Smooth muscle cell of the brain vasculature (primary cell): ENCODE results near the gene PDCD4.
"Not testable (repeated sequence)": the region's sequence is repeated elsewhere in the genome, so short reads cannot be mapped to it uniquely, and the experiment has no call there.

ENCODE experiments used
- DNase-seq: peaks from one replicate; pipeline ENCODE4 v3.0.0-alpha.2; 2012; ENCODE audit warnings: low read depth, low spot score

PDCD4 gene

DNA sequence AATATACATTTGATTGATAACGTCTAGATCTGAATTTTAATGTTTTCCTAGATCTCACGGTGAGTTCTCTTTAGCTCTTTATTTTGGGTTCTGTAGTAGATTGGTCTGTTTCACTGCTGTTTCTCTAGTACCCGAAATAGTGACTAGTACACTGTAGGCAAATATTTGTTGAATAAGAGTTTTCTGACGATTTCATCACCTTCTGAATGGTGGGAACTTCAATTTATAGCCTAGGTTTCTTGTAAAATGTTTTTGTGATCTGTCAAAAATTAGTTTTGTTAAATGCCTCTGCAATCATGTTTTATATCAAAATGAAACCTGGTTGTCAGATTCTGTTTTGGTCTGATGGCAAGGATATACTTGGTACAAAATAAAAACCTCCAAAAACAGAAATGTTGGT is 10.2 kb downstream of the PDCD4 start:
- DNase-seq: no peak

DNA sequence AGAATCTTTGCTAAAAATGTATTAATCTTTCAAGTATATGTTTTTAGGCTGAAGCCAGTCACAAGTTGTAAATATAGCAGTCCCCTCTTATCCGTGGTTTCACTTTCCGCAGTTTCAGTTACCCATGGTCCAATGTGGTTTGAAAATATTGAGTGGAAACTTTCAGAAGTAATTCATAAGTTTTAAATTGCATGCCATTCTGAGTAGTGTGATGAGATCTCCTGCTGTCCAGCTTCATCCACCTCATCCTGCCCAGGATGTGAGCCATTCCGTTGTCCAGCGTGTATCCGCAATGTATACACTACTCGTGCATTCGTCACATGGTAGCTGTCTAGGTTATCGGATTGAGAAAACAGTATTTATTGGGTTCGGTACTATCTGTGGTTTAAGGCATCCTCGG is 12.2 kb downstream of the PDCD4 start:
- no peak for DNase-seq

DNA sequence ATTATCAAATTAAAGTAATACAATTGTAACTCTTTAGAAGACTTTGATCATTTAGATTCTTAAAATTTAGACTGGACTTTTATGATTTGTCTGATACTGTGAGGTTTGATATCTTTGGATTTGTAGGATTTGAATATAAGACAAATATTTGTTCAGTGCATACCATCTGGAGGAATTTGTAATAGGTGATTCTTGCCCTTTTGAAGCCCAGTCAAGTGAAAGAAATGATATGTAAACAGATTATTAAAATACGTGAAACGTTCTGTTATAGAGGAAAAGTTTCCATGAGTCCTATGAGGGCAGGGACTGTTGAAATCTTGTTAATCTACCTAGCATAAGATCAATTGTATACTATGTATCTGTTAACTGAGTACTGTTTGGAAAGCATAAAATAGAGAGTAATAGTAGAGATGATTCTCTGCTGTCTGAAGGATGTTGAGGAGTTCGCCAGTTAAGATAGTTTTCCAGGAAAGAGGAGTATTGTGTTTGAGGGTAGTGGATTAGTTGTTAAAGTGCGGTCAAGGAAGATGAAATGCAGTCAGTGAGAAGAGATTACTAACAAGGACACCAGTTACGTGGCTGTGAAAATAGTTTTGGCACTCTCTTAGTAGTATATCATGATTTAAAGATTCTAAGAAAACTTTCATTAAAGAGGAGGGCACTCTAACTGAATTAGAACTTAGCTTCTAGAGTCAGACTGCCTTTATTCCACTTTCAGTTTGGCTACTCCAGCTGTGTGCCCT is 14.4 kb downstream of the PDCD4 start:
- DNase-seq: no peak

DNA sequence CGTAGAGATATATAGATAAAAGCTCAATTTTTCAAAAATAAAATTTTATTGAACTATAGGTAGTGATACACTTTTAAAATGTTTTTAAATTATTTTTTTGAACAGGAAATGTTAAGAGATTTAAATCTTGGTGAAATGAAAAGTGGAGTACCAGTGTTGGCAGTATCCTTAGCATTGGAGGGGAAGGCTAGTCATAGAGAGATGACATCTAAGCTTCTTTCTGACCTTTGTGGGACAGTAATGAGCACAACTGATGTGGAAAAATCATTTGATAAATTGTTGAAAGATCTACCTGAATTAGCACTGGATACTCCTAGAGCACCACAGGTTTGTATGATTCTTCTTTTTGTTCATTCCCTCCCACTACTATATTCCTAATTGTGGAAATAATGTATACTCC is 15.8 kb downstream of the PDCD4 start:
- DNase-seq: no peak

DNA sequence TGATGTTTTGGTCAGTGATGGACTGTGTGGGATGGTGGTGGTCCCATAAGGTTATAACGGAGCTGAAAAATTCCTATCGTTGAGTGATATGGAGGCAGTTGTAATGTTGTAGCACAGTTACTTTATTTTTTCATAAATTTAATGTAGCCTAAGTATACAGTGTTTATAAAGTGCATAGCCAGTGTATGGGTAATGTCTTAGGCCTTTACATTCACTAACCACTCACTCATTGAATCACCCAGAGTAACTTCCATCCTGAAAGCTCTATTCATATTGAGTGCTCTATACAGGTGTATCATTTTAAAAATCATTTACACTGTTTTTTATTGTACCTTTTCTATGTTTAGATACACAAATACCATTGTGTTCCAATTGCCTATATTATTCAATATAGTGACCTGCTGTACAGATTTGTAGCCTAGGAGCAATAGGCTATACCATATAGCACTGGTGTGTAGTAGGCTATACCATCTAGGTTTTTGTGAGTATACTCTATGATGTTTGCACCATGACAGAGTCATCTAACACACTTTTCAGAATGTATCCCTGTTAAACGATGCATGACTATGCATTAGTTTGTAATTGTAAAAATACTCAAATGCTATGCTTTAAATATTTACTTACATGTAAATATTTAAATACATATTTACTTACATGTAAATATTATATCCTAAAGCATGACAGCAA is 21.0 kb downstream of the PDCD4 start:
- no peak for DNase-seq

DNA sequence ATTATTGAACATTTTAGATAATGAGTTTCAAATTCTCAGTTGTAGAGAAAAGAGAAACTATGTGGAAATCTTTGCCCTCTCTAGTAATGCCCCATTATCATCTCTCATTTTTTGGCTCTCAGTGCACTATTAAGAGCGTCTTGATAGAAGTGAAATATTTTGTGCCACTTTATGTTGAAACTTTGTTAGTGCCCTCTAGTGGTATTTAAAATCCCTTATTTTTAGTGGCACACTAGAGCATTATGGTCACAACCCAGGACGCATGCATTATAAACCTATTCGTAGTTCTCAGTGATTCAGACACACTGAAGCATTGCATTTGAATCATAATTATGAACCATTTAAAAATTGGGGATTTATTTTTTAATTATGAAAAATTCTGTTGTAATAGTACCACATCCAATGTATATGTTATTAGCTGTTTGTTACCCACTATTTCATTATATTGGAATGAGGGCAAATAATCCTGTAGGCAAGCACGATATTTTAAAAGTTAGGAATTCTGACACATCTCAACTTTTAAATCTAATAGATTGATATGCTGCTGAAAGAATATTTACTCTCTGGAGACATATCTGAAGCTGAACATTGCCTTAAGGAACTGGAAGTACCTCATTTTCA is 21.9 kb downstream of the PDCD4 start:
- DNase-seq: no peak

DNA sequence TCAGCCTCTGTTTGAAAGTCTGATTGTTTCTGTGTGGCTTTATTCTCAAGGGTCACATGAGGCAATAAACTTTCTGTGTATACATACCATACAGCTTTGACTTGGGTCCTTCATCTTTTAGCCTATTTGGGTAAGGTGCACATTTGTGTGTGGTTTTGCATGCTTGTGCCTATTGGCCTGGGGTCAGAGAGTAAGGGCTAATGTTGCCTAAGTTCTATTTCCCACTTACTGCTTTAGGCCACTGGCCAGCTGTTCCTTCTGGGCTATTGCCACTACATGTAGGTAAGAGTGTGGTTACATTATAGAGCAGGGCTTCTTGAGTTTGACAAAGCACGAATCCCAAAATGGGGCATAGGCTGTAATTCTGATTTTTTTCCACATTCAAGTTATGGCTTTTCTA is 25.5 kb downstream of the PDCD4 start:
- no peak for DNase-seq

DNA sequence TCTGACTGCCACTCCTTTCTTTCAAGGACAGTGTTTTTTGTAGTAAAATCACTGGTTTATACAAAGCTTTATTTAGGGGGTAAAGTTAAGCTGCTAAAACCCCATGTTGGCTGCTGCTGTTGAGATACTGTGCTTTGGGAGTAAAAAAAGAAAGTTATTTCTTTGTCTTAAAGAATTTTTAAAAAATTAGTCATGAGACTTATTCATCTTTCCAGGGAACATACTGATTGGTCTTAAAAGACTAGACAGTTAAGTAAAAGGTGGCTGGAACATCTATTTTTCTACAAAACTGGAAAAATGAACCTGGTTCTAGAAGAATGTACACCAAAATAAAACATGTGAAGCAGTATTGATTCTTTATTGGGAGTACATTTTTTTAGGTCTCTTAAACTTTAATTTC is 26.7 kb downstream of the PDCD4 start:
- DNase-seq: no peak

DNA sequence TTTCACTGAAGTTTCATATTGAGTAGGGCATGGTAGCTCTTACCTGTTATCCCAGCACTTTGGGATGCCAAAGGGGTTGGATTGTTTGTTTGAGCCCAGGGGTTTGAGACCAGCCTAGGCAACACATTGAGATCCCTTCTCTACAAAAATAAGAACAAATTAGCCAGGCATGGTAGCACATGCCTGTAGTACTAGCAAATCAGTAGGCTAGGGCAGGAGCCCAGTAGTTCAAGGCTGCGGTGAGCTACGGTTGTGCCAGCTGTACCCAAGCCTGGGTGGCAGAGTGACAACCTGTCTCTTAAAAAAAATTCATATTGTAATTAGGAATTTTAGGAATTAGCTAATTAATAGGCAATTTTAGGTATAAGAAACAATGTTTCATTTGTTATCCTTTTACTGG is 29.3 kb downstream of the PDCD4 start:
- no peak for DNase-seq

DNA sequence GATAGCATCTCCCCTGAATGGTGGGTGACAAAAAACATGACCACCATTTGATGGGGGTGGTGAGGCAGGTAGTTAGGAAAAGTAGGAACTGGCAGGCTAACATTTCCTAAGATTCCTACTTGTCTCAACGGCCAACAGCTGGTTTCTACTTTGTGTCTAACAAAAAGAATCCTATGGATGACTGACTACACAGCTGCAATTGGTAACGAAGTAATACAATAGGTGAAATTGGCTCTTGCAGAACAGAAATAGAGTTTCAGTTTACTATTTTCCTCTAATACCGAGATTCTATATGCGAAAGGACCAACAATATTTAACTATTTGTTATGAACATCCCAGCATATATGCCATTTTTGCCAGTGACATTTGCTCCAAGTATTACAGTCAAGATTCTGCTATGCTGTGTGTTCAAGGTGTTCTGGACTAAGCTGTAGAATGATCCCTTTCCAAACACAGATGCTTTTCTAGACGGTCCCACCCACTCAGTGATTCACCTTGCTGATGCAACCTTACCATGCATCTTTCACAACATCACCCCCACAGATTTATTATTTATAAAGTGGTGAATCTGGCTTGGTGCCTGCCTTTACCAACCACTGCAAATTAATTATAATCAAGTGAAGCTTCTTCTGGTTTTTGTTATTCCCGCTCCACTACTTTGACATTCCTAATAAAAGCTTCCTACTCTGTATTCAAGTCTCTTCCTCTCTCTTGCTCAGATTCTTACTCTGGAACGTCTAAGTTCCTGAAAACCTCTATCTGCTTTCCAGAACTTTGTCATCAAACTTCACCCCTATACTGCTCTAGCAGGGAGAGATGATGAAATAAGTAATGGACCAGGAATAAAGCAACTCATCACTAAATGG is 30.5 kb downstream of the PDCD4 start:
- DNase-seq: no peak

DNA sequence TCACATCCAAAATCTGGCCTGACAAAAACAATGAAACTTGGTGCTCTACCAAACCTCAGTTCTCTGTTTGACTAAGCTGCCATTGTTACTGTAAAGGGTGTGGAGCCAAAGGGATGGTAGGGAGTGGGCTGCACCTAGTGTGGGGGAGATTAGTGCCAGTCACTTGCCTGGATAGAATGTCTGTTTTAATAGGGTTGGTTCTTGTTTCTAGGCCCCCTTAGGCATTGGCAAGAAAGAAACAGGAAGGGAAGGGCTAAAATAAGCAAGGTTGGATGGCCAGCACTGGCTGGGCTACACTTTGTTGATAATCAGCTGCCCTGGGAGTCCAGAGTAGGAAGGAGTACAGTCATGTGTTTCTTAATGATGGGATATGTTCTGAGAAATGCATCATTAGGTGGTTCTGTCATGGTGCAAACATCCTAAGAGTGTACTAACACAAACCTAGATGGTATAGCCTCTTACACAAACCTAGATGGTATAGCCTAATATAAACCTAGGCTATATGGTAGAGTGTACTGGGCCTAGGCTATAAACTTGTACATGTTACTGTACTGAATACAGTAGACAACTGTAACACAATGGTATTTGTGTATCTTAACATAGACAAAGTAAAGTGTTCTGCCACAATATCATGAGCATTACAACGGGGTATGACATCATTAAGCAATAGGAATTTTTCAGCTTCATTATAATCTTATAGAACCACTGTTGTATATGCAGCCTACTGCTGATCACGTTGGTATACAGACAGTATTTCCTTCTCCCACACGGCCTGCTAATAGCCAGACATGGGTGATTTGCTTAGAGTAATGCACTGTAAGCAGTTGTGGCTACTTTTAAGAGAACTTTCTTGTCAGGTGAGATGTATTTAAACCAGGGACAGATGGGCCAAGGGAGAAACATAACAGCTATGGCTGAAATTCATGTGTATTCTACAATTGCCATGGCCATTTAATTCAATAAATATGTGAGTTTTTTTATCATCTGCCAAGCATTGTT is 31.9 kb downstream of the PDCD4 start:
- no peak for DNase-seq

DNA sequence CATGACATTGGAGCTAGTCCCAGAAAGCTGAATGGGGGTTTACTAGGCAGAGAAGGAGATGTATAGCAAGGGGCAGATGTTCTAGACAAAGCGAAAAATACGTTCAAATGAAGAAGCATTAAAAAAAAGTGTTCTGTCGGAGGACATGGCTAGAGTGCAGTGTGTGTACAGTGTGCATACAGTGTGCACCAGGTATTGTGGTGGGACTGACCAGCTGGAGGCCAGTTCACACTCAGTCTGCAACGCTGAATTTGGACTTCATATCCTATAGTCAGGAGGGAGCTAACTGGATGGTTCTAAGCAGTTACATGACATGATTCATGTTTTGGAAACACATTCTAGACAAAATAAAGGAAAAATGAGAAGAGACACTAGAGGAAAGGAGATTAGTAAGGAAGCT is 38.4 kb downstream of the PDCD4 start:
- DNase-seq: no peak

DNA sequence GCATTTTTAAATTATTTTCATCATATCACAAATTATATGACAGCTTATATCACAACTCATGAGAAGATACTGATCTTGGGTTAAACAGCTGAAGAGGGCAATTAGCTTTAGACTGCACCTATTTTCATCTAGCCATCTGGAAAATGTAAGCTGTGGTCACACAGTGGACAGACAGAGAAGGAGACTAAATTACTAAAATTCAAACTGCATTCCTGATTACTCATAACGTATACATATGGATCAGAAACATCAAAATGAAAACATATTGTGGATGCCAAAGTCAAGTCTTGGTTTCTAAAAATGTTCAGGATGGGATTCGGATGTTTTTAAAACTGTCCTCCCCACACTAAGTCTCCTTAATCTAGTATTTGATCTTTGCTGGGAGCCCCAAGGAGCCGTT is 40.6 kb downstream of the PDCD4 start:
- DNase-seq: no peak

DNA sequence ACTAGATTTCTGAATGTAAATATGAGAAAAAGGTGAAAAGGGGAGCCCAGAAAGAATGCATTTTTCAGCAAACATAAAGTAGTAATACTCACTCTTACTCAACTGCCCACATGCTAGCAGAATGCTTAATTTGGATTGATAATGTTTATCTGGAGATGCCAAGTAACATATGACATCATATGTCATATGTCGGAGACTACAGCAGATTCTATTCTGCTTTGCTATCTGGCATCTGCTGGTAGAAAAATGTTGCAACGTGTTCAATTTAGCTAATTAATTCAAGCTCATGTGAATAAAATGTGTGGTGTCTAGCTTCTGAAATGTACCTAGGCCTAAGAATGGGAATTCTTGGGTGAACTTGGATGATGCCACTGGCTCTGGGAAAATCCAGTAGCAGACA is 42.7 kb downstream of the PDCD4 start:
- DNase-seq: no peak

DNA sequence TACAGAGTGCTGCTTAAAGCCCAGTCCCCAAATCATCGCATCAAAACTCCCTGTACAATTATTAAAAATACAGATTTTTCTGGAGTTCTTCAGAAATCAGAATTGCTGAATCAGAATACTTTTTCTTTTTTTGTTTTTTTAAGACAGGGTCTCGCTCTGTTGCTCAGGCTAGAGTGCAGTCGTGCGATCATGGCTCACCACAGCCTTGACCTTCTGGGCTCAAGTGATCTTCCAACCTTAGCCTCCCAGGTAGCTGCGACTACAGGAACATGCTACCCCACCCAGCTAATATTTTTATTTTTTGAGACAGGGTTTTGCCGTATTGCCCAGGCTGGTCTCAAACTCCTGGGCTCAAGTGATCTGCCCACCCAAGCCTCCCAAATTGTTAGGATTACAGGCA is 43.3 kb downstream of the PDCD4 start:
- DNase-seq: no peak

DNA sequence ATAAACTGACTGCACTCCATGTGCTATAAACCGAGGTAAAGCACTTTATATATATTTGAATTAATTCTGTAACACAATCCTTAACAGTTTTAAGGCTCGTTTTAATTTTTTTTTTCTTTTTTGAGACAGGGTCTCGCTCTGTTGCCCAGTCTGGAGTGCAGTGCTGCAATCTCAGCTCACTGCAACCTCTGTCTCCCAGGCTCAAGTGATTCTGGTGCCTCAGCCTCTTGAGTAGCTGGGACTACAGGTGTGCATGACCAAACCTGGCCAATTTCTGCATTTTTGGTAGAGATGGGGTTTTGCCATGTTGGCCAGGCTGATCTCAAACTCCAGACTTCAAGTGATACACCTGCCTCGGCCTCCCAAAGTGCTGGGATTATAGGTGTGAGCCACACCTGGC is 43.9 kb downstream of the PDCD4 start:
- DNase-seq: not testable (repeated sequence)

DNA sequence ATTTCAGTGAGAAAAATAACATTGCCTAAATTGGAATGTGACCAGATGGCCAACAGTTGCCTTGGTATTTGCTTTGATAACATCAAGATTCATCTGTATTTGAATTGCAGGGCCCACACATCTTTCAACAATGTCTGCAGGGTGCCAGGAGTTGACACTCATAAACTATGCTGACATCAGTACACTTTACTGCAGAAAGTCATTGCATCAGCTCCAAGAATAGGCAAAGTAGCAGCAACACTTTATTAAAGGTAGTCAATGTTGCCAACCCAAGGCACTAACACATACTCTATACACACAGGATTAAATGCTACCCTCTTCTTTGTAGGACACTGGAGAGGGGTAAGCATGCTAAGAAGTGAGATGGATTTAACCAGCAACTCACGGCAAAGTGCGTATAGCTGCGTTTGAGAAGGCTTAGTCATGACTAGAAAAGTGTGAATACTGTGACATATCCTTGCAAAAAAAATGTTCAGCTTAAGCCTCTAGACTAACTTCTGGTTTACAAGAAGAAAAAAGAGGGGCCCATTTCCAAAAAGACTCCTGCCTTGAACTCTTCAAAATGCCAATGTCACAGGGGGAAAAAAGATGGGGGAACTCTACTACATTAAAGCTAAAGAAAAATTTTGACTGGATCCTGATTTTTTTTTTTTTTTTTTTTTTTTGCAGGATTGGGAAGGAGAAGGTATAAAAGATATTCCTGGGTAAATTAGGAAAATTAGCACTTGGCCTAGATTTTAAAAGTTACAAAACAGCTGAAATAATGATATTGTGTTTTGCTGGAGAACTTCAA is 45.0 kb downstream of the PDCD4 start:
- no peak for DNase-seq

DNA sequence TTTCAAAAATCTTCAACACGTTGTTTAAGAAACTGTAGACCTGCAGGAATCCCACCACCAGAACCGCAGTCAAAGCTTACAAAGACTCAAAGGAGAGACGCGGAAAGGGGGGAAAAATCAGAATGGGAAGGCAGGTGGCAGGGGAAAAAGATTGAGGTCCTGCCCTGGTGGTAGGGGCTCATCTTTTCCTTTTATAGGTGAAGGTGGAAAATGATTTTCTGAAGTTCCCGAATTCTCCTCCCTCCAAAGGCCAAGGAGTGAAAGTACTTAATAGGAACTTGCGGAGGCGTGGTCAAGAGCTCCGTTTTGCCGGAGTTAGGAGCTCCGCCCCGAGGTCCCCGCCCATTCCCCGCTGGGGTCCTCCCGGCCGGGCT is 46.5 kb downstream of the PDCD4 start:
- DNase-seq: peak; percentile 94

DNA sequence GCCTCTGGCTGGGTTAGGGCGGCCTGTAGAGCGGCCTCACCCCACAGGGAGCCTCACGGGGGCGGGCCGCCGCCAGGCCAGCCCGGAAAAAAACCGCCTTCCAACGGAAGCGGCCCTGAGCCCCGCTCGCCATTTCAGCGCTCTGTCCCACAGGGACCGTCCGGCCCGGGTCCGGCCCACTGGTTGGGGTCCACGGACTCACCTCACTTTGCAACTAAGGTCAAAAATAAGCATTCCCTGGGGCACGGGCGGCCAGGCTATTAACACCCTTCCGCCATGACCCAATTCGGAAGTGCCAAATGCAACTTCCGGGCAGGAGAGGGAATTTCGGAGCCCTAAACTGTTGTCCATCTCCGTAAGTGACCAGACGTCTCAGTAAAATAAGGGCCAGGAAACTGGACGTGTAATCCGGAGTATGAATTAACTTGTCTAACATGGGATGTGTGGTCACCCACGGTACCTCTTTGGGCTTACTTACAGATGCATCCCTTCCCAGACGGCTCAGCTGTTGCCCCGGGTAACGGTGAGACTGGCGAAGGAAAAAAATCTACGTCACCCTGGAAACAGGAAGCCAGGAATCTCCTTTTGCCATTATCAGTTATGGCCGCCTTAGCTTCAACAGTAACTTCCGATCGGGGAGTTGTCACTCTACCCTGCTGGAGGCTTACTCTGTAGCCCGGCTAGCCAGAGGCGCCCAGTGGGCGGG is 47.1 kb downstream of the PDCD4 start, which contains the start of gene BBIP1:
TSS of gene BBIP1 (minus strand) at position 538 of the 706 bp plus-strand sequence. CDS start 1,023 bp downstream, outside the sequence.
- peak; percentile 100 for DNase-seq
